GM19238 (cell line): ENCODE data around the gene LIMS2.

Source experiments
- DNase-seq: peaks from one replicate; pipeline ENCODE4 v3.0.0; 2011; ENCODE audit warnings: low spot score; ENCODE audit not compliant: insufficient read length

The LIMS2 gene

DNA sequence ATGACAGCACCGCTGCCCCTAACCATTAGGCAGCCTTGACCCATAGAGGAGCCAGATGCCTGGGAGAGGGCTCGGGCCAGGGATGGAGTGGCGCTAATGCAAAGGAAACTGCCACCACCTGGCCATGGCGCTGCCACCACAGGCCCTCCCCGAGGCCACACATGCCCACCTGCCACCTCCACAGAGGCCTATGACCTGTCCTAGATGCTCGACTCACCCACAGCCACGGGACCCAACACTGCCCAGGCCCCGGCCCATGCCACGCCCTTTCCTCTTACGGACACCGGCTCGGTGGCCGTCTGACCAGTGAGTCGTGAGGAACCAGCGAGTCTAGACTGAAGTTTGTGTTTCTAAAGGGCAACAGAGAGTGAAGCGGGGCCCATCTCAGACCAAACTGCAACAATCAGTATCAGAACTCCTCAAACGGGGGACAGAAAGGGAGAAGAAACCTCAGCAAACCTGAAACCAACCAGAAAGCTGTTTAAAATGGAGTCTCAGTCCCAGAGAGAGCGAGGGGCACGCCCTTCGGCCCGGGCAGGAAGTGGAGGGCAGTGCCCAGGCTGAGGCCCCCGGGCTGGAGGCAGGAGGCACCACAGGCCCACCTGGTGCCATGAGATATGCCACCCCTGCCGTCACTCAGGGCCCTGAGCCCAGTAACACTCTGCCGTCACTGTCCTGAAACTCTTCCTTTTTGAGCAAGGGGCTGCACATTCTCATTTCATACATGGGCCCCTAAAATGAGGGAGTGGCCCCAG is 28.7 kb downstream of the LIMS2 start:
- DNase-seq = no peak

DNA sequence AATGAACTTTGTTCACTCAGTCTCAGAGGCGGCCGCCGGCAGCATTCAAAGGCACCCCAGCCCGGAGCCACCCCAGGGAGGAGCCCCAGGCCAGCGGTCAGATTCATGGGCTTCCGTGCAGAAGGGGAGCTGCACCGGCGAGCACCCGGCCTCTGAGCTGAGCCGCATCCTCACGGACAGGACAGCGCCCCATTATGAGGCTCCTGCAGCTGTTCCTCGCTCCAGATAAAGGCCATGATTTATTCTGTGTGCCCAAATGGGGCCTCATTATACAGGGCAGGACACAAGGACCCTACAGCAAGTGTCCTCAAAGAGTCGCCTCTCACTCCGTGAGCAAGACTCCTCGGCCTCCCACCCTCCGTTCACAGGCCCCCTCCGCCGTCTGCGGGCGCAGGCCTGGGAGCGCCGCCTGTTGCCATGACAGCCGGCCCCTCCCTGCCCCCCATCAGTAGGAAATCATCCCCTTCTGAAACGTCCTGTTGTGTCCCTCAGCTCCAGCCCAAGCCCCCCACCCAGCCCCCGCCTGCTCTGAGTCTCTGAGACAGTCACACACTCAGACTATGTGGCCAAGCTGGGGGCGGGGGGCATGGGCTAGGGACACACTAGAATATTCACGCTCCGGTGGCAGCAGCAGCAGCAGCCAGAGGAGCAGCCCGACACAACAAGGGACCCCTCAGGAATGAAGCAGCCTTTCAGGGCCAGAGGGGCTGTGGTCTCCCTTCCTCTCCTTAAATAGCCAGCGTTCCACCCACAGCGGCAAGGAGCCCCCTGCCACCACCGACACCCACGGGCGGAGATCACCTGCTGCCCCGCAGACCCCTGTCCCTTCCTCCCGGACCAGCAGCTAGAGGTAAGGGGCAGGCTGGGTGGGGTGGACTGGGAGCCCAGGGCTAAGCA is 29.7 kb downstream of the LIMS2 start, which contains the start of gene GPR17:
TSS of gene GPR17 (plus strand) at position 759 of the 897 bp plus-strand sequence. CDS start 4,583 bp downstream, outside the sequence.
- no peak for DNase-seq

DNA sequence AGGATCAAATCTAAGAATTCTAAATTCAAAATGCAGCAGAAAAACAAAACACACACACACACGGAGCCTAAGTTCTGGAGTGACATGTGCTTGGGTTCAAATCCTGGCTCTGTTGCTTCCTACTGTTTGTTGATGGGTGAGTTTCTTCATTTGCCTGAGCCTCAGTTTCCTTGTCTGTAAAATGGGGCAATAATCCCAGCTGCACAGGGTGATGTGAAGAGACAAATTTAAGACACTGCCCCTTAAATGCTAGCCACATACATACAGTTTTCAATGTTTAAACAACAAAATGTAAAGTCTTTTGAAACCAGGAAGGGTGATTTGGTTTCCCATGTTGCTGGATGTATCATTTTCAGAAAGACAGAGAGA is 30.3 kb downstream of the LIMS2 start:
- no peak for DNase-seq

DNA sequence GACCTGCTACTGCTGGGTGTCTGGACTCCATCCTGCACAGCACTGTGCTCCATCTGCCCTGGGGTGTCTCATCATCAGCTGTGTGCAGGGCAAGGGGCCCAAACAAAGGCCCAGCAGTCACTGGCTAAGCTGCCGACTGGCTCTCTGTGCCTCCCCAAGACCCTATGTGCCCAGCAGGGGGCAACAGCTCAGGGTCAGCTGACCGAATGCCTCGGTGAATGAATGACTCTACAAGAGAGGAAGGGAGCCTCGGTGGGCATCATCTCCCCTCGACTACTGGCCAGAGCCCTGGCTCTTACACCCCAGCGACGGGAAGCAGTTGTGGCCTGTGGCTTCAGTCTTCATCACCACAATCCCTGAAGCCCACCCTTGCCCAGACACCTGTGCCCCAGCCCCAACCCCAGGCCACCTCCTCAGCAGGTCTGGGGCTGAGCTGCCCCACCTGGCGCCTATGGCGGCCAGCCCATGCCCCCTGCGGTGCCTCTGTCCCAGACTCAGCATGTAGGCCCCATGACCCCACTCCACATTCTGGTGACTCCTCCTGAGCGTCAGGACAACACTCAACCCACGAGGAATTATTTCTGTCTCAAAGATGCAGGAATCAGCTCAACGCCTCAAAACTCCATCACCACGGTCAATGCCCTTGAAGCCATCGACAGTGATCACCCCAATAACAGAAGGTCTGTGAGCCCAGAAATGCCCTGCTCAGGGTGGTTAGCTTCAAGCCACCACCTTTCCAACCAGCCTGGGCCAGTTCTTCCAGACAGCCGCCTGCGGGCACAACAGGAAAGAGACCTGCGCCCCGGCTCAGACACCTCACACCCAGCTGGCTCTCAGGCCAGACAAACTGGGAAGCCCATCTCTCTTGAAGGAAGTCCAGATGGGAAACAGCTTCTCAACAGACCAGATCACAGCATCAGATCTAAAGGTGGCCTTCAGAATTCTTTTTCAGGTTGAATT is 31.0 kb downstream of the LIMS2 start:
- DNase-seq = no peak

DNA sequence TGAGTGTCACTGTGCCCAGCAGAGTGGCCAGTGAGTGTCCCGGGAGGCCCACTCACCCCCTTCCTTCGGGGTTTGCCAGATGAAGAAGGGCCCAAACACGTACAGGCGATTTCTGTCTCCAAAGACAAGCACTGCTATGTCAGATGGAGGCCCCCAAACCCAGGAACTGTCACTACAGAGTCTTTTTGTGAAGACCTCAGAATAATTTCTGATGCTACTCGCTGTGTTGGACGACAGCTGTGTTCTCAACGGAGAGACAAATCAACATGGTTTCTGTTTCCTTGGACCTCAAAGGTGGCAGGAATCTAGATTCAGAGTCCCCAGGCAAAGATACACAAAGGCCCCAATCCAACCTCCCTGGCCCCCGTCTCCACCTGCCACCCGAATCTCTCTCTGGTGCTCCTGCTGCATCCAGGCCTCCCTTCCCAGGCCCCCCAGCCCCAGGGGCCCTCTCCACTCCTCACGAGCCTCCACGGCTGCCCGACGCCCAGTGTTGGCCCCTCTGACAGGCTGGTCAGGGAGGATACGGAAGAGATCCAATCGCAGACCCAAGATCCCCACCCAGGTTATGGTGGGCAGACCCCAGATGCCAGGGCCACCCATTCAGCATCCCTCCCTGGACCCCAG is 31.8 kb downstream of the LIMS2 start:
- DNase-seq = no peak

DNA sequence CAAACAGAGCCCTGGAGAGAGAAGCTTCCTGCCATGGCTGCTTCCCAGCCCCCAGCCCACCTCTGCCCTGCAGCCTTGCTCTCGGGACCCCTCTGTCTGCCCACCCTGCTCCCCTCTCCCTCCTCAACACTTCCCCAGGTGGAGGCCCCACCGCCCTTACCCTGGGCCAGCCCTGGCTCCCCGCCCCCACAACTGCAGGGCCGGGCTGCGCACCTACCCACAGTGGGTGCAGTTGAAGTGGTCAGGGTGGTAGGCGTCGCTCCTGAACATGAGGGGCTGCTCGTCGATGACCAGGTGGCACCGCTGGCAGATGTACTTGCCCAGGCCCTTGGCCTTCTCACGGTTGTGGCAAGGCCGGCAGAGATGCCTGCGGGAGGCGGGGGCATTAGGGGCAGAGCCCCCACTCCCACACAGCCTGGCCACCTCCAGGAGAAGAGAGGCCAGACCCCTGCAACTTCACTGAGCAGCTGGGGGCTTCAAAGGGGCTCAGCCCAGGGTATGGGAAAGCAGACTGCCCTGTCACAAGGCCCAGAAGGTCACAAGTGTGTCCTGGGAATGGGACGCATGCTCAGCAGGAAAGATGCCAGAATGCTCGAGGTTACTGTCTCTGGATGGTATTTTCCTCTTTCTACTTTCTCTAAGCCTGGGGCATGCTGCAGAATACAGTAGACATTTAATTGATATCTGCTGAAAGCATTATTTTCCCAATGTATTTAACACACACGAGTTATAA is 32.5 kb downstream of the LIMS2 start:
- no peak for DNase-seq

DNA sequence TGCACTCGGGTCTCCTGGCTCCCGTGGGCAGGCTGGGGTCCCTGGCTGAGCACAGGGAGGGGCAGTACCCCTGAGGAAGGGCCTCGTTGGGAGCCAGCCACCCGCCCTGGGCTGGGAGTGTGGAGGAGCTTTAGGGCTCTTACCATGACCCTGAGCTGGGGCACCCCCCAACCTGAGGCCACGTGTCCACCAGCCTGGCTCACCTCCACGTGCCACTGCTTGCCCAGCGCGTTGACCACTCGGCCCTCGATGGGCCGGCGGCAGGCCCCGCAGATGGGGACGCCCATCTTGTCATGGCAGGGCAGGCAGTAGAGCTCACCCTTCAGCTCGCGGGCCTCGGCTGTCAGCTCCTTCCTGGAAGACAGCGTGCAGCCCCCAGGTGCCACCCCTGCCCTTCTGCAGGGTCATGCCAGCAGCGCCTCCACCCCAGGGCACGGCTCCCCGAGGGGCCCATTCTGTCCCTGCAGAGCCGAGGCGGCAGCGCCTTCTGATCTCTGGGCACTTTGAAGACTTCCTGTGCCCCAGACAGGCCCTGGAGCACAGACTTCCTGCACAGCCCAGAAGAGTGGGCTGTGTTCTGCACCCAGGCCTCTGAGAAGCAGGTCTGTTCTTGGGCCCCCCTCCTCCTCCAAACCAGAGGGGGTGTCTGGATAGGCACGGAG is 33.4 kb downstream of the LIMS2 start:
- no peak for DNase-seq

DNA sequence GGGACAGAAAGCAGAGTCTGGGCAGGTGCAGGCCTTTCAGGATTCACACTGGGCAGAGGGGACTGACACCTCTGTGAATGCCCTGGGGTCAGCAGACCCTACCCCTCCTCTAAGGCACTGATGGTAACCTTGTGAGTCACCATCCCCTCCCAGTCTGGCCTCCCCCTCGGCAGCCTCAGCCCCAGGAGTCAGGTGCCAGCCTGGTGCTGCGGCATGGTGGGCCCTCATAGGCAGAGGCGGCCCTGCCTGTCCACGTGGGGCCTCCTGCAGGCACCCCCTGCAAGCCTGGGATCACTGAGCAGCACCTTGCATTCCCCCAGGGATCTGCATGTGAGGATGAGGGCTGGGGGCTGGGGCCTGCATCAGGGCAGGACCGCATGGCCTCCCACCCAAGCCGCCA is 34.2 kb downstream of the LIMS2 start:
- DNase-seq = no peak

DNA sequence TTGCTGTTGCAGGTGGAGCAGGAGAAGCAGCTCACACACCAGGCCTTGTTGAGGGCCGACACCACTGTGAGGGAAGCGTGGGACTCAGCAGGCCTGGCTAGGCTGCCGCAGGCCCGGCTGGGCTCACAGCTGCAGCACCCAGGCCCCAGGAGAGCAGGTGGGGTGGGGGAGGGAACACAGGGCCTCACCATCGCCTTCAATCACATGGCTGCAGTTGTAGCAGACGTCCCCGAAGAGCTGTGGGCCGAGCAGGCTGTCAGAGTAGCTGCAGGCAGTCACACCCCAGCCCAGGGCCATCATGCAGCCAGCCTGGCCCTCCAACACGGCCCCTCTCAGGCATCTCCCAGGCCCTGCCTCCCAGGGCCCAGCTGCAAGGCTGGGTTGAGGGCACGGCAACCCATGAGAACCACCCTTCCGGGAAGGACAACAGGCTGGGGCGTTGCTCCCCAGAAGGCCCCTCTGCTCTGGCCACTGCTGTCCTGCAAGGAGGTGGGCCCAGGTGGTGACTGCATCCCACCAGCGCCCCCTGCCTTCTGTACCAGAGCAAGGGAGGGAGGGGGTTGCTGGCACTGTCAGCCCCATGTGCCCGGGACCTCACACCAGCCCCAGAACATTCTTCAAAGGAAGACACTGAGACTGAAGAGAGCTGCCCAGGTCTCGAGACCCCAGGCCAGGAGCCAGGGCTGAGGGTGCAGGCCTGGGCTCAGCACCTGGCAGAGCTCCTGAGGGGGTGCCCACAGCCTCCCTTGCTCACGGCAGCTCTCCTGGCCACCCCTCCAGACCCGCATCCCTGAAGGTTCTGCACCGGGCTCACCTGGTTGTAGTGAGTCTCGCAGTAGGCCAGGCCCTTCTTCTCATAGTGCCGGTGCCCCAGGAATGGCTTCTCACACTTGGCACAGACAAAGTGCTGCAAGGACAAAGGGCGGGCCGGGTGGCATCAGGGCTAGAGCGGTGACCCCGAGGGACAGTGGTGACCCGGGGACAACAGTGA is 35.0 kb downstream of the LIMS2 start:
- peak; percentile 71 for DNase-seq

DNA sequence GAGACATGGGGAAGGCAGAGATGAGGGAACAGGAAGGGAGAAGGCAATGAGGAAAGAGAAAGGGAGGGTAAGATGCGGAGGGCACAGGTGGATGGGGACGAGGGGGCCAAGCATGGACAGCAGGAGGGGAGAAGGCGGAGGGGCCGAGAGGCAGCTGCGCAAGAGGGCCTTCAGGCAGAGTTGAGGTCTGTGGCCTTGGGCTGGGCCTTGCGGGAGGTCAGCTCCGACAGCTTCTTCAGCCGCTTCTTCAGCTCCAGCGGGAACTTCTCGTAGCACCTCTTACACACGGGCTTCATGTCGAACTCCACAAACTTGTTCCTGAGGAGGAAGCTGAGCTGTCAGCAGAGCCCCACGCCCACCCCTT is 36.2 kb downstream of the LIMS2 start:
- no peak for DNase-seq

DNA sequence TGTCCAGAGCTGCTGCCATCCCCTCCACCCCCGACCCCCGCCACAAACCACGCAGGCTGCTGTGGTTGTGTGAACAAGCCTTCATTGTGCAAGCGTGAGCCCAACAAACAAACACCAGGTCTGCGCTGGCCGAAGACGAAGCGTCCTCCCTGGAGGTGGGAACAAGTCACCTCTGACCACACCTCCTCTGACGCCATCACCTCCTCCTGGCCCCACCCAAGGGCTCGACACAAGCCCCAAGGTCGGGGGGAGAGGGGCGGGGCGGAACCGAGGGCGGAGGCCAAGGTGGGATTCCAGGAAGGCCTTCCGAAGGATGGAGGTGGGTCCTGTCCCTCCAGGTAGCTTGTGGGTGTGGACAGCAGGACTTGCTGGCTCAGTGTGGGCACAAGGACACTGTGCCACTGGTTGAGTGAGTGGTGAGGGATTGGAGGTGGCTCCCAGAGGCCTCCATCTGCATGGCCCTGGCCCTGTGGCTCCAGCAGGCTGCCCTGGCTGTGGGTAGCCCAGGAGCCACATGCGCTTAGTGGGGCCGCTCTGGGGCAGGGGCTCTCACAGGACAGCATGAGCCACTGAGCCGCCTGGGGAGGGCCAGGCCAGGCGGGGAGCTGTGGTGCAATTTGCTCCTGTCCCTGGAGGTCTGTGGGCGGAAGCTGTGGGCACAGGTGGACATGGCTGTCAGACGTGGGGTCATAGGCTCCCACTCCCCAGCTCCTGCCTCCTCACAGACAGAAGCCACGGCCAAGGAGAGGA is 36.8 kb downstream of the LIMS2 start:
- no peak for DNase-seq

DNA sequence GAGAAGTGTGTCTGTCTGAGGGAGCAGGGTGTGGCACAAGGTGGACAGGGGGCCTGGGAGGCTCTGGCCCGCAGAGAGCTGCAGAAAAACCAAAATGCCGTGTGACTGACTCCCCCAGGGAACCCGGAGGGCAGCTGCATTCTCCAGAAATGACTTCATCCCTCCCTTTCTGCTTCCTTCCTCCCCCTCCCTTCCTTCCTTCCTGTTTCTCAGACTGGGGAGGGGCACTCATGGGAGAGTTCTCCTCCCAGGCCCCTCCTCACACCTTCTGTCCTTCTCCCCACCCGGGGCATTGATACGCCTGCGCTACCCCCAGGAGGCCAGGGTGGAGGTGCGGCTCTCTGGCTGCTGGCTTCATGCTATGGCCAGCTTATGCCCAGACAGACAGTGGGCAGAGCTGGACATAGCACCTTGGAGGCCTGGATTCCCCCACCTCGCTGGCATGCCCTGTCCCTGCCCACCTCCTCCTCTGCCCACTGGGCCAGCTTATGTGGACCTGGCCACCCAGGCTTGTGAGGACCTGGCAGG is 37.5 kb downstream of the LIMS2 start:
- no peak for DNase-seq

DNA sequence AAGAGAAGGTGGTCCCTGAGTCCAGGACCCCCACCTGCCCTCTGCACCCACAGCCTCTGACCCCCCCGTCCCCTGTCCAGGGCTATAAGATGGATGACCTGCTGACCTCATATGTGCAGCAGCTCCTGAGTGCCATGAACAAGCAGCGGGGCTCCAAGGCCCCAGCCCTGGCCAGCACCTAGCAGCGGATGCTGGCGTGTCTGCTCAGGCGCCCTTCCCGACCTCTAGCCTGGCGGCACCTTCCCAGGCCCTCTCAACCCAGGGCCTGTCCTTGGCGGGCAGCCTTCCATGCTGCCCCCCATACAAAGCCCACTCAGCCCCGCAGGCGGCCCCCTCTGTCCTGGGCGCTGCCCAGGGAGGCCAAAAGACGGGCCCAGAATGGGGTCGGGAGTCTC is 38.1 kb downstream of the LIMS2 start:
- no peak for DNase-seq

DNA sequence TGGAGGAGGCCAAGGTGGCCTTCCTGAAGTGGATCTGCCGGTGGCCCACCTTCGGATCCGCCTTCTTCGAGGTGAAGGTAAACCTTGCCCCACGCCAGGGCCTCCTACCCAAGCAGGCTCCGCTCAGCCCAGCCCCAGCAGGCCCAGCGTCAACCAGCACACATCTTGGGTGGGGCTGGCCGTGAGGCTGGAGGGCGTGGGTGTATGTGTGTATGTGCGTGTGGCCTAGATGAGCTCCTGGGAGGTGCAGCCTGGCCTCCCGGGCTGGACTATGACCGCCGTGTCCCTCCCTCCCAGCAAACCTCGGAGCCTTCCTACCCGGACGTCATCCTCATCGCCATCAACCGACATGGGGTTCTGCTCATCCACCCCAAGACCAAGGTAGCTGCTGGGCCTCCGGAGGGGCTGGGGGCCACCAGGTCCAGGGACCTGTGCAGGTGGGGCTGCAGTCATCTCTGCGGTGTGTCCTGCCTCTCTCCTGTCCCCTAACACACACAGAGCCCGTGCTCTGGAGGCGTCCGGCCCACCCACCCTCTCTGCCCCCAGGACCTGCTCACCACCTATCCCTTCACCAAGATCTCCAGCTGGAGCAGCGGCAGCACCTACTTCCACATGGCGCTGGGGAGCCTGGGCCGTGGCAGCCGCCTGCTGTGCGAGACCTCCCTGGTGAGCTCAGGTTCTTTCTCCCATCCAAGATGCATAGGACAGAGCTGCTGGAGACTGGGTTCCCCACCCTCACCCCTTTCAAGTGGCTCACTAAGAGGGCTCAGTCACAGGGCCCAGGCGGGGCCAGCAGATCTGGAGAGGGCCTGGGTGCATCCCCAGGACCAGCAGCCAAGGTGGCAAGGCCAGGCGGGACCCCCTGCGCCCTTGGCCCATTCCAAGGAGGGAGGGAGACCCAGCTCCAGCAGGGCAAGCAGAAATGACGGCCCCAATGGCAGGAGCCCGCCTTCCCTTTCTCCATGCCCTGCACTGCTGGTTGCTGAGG is 38.8 kb downstream of the LIMS2 start:
- DNase-seq = no peak

DNA sequence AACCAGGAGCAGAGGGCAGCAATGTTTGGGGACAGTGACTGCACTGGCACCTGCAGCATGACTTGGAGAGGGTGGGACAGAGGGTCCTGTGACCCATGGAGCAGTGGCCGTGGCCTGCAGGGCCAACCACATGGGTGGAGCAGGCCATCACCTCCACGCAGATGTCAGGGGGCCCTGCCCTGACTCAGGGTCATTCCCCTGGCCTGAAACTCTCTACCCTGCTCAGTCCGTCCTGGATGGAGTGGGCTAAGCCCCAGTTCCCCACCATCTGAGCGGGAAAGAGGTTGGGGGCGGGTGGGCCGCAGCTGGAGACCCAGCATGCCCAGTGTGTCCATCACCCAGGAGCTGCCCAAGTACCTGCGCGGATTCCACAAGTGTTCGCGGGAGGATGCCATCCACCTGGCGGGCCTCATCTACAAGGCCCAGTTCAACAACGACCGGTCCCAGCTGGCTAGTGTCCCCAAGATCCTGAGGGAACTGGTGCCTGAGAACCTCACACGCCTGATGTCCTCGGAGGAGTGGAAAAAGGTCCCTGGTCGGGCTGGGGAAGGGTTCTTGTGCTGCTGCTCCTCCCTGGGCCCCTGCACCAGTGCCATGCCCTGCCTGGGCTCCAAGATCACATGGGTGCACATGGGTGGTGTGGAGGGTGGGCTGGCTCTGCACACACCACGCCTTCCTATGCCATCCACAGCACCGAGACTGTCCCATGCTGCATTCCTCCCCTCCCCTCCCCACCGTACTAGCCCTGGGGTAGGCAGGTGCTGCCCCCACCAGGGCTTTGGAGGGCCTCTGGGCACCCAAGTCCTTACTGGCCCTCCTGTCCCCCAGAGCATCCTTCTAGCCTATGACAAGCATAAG is 39.7 kb downstream of the LIMS2 start:
- DNase-seq = no peak
